ENCODE results near the gene AGBL2.

DNA sequence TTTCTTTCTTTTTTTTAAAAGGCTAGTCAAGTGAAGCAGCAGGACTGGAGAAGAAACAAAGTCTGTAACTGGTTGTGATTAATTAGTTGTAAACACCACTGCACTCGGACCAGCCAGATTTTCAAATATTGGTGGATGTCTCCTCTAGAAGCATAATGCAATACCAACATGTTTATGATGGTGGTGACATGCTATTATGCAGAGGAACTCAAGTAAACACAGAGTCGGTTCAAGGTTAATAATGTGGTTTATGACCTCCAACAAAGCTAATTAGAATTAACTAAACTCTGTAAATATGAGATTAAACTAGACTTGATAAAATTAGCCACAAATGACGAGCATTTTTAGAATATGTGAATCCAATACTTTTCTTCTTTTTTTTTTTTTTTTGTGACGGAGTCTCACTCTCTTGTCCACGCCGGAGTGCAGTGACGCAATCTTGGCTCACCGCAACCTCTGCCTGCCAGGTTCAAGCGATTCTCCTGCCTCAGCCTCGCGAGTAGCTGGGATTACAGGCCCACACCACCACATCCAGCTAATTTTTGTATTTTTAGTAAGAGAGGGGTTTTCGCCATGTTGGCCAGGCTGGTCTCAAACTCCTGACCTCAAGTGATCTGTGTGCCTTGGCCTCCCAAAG lies 11.8 kb upstream of the AGBL2 start:
- TF ChIP-seq TBP (IDR thresholded peaks at IDR 0.05; ENCODE audit: low read depth, low read length) (no peak), KDM1A (IDR thresholded peaks at IDR 0.05; ENCODE audit: borderline replicate concordance, low read length) (no peak), RFX5 (IDR thresholded peaks at IDR 0.05; ENCODE audit: borderline replicate concordance, low read depth, low read length) (no peak), POLR2A (IDR thresholded peaks at IDR 0.05; ENCODE audit: control extremely low read depth in 1 of 2, low read depth in 2 of 2, low read length in 2 of 2) (no peak), CEBPB (IDR thresholded peaks at IDR 0.05; ENCODE audit: low read depth, low read length) (0 out of 2 replicates have a peak, but pooled peaks have one; percentile 19), MAFK (IDR thresholded peaks at IDR 0.05; ENCODE audit: low read depth, low read length) (no peak), TAF1 (IDR thresholded peaks at IDR 0.05; ENCODE audit: low read depth, low read length) (no peak), SP1 (IDR thresholded peaks at IDR 0.05; ENCODE audit: low read depth, low read length) (no peak), RBBP5 (IDR thresholded peaks at IDR 0.05; ENCODE audit: borderline replicate concordance, low read depth, low read length) (no peak), SIN3A (conservative IDR thresholded peaks at IDR 0.05 in 1 of 2, IDR thresholded peaks at IDR 0.05 in 1 of 2; ENCODE audit: low read depth in 1 of 2, low read length in 2 of 2) (no peak)
- TF ChIP-seq, protein P1, sequence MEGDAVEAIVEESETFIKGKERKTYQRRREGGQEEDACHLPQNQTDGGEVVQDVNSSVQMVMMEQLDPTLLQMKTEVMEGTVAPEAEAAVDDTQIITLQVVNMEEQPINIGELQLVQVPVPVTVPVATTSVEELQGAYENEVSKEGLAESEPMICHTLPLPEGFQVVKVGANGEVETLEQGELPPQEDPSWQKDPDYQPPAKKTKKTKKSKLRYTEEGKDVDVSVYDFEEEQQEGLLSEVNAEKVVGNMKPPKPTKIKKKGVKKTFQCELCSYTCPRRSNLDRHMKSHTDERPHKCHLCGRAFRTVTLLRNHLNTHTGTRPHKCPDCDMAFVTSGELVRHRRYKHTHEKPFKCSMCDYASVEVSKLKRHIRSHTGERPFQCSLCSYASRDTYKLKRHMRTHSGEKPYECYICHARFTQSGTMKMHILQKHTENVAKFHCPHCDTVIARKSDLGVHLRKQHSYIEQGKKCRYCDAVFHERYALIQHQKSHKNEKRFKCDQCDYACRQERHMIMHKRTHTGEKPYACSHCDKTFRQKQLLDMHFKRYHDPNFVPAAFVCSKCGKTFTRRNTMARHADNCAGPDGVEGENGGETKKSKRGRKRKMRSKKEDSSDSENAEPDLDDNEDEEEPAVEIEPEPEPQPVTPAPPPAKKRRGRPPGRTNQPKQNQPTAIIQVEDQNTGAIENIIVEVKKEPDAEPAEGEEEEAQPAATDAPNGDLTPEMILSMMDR (IDR thresholded peaks at IDR 0.05; ENCODE audit: control extremely low read depth in 1 of 3, insufficient read depth in 1 of 3, low read depth in 1 of 3, low read length in 3 of 3) = no peak
- TF ChIP-seq, protein P2, sequence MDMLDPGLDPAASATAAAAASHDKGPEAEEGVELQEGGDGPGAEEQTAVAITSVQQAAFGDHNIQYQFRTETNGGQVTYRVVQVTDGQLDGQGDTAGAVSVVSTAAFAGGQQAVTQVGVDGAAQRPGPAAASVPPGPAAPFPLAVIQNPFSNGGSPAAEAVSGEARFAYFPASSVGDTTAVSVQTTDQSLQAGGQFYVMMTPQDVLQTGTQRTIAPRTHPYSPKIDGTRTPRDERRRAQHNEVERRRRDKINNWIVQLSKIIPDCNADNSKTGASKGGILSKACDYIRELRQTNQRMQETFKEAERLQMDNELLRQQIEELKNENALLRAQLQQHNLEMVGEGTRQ (IDR thresholded peaks at IDR 0.05; ENCODE audit: low read length) = no peak

All from H1 (cell line).